A673 (cell line): ENCODE data around the gene FUBP1. TPM values are rescaled to one million over a fixed set of nuclear protein-coding genes. Genes with fewer than 3 reads are reported as not detected.
A peak's percentile ranks its signal among the peaks of the same experiment; 100 is the strongest.

Experiments used
- BruUV-seq: library from RNA; stranded (reverse); fragments of 400-500 nt; replicated peaks from 2 replicates; lab custom pipeline; 2021; lab: Mats Ljungman, UMichigan
- CTCF ChIA-PET: fragments of 300-600 bp; sonication (Branson Sonifier 250); formaldehyde crosslinking; loops from one replicate; lab custom pipeline; 2022; ENCODE audit warnings: antibody characterized with exemption; lab: Charles Lee
- POLR2A ChIA-PET: fragments of 300-600 bp; sonication (Branson Sonifier 250); formaldehyde crosslinking; loops from one replicate; lab custom pipeline; 2022; ENCODE audit warnings: antibody characterized with exemption; ENCODE audit not compliant: low non-redundant PET; lab: Charles Lee
- DNase-seq: peaks from one replicate; pipeline ENCODE4 v3.0.0-alpha.2; 2015; ENCODE audit warnings: low spot score
- H3K27ac ChIP-seq: fragments of 200-600 bp; sonication (generic); 2 replicates; pipeline ENCODE4 v1.5.1; 2016; ENCODE audit warnings: mixed run types, low read depth, mild to moderate bottlenecking, mixed read lengths, antibody characterized with exemption, low read length; ENCODE audit not compliant: poor library complexity, severe bottlenecking
- H3K27me3 ChIP-seq: fragments of 200-600 bp; sonication (generic); replicated peaks from 2 replicates; pipeline ENCODE4 v1.6.1; 2017; ENCODE audit warnings: mixed run types, low read depth, mild to moderate bottlenecking, mixed read lengths, antibody characterized with exemption, low read length; ENCODE audit not compliant: insufficient read depth, poor library complexity
- H3K36me3 ChIP-seq: fragments of 200-600 bp; sonication (generic); 2 replicates; pipeline ENCODE4 v1.6.1; 2016; ENCODE audit warnings: mixed run types, mild to moderate bottlenecking, mixed read lengths, antibody characterized with exemption, low read length; ENCODE audit not compliant: insufficient read depth, poor library complexity, severe bottlenecking
- H3K4me1 ChIP-seq: fragments of 200-600 bp; sonication (generic); 2 replicates; pipeline ENCODE4 v1.6.1; 2017; ENCODE audit warnings: mixed run types, mild to moderate bottlenecking, mixed read lengths, antibody characterized with exemption, low read length; ENCODE audit not compliant: insufficient read depth, poor library complexity, severe bottlenecking
- H3K4me3 ChIP-seq: fragments of 200-600 bp; sonication (generic); 2 replicates; pipeline ENCODE4 v1.5.1; 2016; ENCODE audit warnings: low read depth, mixed run types, mild to moderate bottlenecking, mixed read lengths, low read length; ENCODE audit not compliant: poor library complexity, severe bottlenecking
- H3K9me3 ChIP-seq: fragments of 200-600 bp; sonication (generic); 2 replicates; pipeline ENCODE4 v1.6.1; 2016; ENCODE audit warnings: mixed run types, low read depth, mild to moderate bottlenecking, mixed read lengths, antibody characterized with exemption, low read length; ENCODE audit not compliant: poor library complexity, severe bottlenecking
- EZH2 ChIP-seq: fragments of 200-600 bp; sonication (generic); IDR thresholded peaks from 2 replicates; pipeline ENCODE4 v1.6.1; 2017; ENCODE audit warnings: borderline replicate concordance, low read depth, mild to moderate bottlenecking, mixed read lengths, antibody characterized with exemption, low read length; ENCODE audit not compliant: poor library complexity, severe bottlenecking
- intact Hi-C: fragments of 100-400 bp; cut with micrococcal nuclease; formaldehyde crosslinking; loops from one replicate; pipeline ENCODE4 v1.10.0; 2022; ENCODE audit not compliant: unreplicated experiment
- total RNA-seq: library from RNA; stranded (reverse); gene quantifications from 2 replicates; pipeline ENCODE4 v1.2.3, GENCODE V29; 2021
- TF ChIP-seq, protein P1 (sequence below): fragments of 300-800, 200-600 bp; sonication (generic); conservative IDR thresholded peaks from 2 replicates; pipeline ENCODE4 v1.5.1; 2017; ENCODE audit warnings: low read depth, mild to moderate bottlenecking, antibody characterized with exemption, low read length, moderate library complexity, mixed read lengths

The FUBP1 gene
- total RNA-seq, 1 experiment from 2014 or later = 213 TPM

DNA sequence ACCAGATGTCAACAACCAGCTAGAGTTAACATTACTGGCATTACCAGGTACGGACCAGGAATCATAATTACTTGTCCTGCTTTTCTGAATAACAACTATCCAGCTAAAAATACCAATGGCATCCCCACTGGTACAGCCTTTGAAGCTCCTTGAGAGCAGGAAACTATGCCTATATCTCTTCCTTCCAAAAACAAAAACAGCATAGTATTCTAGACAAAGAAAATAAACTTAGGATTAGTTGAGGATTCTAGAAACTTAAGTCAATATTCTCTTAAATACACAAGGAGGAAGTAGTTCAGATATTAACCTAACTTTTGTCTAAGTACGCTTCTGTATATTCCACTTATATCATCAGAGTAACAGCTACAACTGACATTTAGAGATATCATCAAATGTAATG, 3.0 kb downstream of the FUBP1 start:
- Histone ChIP-seq H3K27ac (no peak overlapping the region), H3K36me3 (peaks cover 39% of the 10 kb centered on the region), H3K9me3 (no peaks in the 10 kb centered on the region), H3K4me3 (peak overlapping the region; percentile 78), H3K4me1 (peaks cover 28% of the 10 kb centered on the region), H3K27me3 (no peaks in the 10 kb centered on the region)
- DNase-seq = no peak
- POLR2A ChIA-PET = interaction anchor here (0.6 to 0.7 kb wide), 2 partner anchors 30 to 32 kb away, joined by 3 to 6 read pairs; no protein-coding TSS in a partner anchor
- BruUV-seq = TSS peak; percentile 0
- intact Hi-C loops = loop anchor here (1.0 kb wide), 1 partner anchor 138 kb away; no protein-coding TSS in a partner anchor
- no peak for TF ChIP-seq EZH2
- TF ChIP-seq, protein P1, sequence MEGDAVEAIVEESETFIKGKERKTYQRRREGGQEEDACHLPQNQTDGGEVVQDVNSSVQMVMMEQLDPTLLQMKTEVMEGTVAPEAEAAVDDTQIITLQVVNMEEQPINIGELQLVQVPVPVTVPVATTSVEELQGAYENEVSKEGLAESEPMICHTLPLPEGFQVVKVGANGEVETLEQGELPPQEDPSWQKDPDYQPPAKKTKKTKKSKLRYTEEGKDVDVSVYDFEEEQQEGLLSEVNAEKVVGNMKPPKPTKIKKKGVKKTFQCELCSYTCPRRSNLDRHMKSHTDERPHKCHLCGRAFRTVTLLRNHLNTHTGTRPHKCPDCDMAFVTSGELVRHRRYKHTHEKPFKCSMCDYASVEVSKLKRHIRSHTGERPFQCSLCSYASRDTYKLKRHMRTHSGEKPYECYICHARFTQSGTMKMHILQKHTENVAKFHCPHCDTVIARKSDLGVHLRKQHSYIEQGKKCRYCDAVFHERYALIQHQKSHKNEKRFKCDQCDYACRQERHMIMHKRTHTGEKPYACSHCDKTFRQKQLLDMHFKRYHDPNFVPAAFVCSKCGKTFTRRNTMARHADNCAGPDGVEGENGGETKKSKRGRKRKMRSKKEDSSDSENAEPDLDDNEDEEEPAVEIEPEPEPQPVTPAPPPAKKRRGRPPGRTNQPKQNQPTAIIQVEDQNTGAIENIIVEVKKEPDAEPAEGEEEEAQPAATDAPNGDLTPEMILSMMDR = no peak
- CTCF ChIA-PET = no interaction called here

DNA sequence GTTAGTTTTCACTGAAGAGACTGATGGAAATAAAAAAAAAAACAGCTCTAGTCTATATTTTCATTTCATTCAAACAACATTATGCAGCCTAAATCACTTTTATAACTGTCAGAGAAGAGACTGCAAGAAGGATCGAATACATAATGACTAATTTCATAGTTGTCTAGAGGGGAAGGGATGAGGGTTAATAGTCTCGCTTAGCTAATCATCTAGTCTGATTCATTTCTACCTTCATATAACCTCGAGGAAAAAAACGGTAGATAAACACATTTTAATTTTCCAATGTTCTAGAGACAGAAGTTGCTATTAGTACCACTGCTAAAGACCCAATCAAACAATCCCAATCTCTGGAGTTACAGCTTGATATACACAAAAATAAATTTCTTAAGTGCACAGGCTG, 3.5 kb downstream of the FUBP1 start:
- BruUV-seq = no TSS peak
- peaks cover 44% of the 10 kb centered on the region for H3K36me3 ChIP-seq
- no peaks in the 10 kb centered on the region for H3K9me3 ChIP-seq
- DNase-seq = no peak
- H3K27me3 ChIP-seq = no peaks in the 10 kb centered on the region
- intact Hi-C loops = no loop called here
- no peak overlapping the region for H3K27ac ChIP-seq
- TF ChIP-seq EZH2 = no peak
- TF ChIP-seq, protein P1 = no peak
- POLR2A ChIA-PET = interaction anchor here (0.6 to 0.7 kb wide), 2 partner anchors 30 to 33 kb away, joined by 3 to 6 read pairs; no protein-coding TSS in a partner anchor
- H3K4me1 ChIP-seq = peaks cover 23% of the 10 kb centered on the region
- CTCF ChIA-PET = no interaction called here
- H3K4me3 ChIP-seq = peak overlapping the region; percentile 78

DNA sequence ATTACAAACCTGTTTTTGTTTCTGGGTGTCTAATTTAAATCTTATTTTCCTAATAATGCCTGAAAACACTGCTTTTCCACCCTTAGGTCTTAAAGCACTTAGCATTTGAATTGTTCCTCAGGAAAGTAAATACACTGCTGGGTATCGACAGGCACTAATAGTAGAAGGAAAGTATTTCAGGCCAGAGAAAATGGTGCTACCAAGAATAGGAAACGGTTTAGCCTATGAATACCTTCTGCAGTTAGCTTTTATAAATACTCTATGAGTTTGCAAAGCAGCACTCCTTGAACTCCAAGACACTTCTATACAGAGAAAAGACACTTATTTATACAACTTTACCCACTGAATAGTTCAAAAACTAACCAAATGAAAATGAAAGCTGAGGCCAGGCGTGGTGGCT, 6.8 kb downstream of the FUBP1 start:
- peaks cover 21% of the 10 kb centered on the region for H3K4me1 ChIP-seq
- no peaks in the 10 kb centered on the region for H3K9me3 ChIP-seq
- no peak overlapping the region for H3K27ac ChIP-seq
- DNase-seq = no peak
- no peaks in the 10 kb centered on the region for H3K27me3 ChIP-seq
- TF ChIP-seq, protein P1 = no peak
- no peak for TF ChIP-seq EZH2
- BruUV-seq = no TSS peak
- POLR2A ChIA-PET = no interaction called here
- peaks cover 72% of the 10 kb centered on the region for H3K36me3 ChIP-seq
- intact Hi-C loops = no loop called here
- CTCF ChIA-PET = no interaction called here
- H3K4me3 ChIP-seq = no peak overlapping the region
